GM13976 (cell line): ENCODE data around the gene DOLPP1.

ENCODE experiments used
- DNase-seq: peaks from one replicate; pipeline ENCODE4 v3.0.0; 2012; ENCODE audit warnings: low spot score
- CTCF ChIP-seq: IDR thresholded peaks from 2 replicates; pipeline ENCODE4 v1.5.1; 2012; ENCODE audit warnings: borderline replicate concordance, mild to moderate bottlenecking; ENCODE audit not compliant: insufficient read depth; ENCODE audit errors: extremely low read depth, missing control alignments, control extremely low read depth
- in situ Hi-C: fragments of 300-500 bp; cut with MboI; formaldehyde crosslinking; loops from one replicate; pipeline ENCODE4 v1.12.0; 2022; ENCODE audit warnings: low sequenced_read_pairs, mixed read lengths, inconsistent platforms; ENCODE audit not compliant: unreplicated experiment

The DOLPP1 gene

GRCh38 chr9:129093602-129094386 is 12.9 kb downstream of the DOLPP1 start:
- no peak for TF ChIP-seq CTCF
- DNase-seq = no peak
- in situ Hi-C loops = no loop called here

GRCh38 chr9:129094387-129095169 is 13.7 kb downstream of the DOLPP1 start:
- no peak for TF ChIP-seq CTCF
- in situ Hi-C loops = no loop called here
- DNase-seq = no peak

GRCh38 chr9:129095170-129095667 is 14.3 kb downstream of the DOLPP1 start:
- in situ Hi-C loops = no loop called here
- TF ChIP-seq CTCF = no peak
- no peak for DNase-seq

GRCh38 chr9:129095908-129096307 is 15.0 kb downstream of the DOLPP1 start:
- in situ Hi-C loops = no loop called here
- no peak for DNase-seq
- no peak for TF ChIP-seq CTCF

- DNase-seq = no peak
- in situ Hi-C loops = no loop called here
- TF ChIP-seq CTCF = no peak
These were observed 16.9 kb downstream of the DOLPP1 start for GRCh38 chr9:129097671-129098306.

- no peak for TF ChIP-seq CTCF
- no peak for DNase-seq
- in situ Hi-C loops = no loop called here
These were observed 17.4 kb downstream of the DOLPP1 start for GRCh38 chr9:129098328-129098727.
